Esophagus muscularis mucosa (tissue), 4 donors: ENCODE measurements around the gene MBD1. TPM values are rescaled to one million over a fixed set of nuclear protein-coding genes. Genes with fewer than 3 reads are reported as not detected.
"Not testable (repeated sequence)": the region's sequence is repeated elsewhere in the genome, so short reads cannot be mapped to it uniquely, and the experiment has no call there.

ENCODE experiments used
- DNase-seq: peaks from one replicate; pipeline ENCODE4 v3.0.0-alpha.2; 2017; ENCODE audit errors: extremely low spot score
- H3K27ac ChIP-seq, 4 donors: fragments of 200-600 bp; sonication (generic); replicated peaks in 1 of 4; 1 replicate in 3 of 4; 2 replicates in 1 of 4; pipeline ENCODE4 v1.5.1; 2016 to 2019; ENCODE audit warnings: mild to moderate bottlenecking in 1 of 4
- H3K27me3 ChIP-seq, 4 donors: fragments of 200-600 bp; sonication (generic); one replicate each; pipeline versions ENCODE4 v1.5.1 to v1.6.0; 2016 to 2019
- H3K36me3 ChIP-seq, 4 donors: fragments of 200-600 bp; sonication (generic); one replicate each; pipeline ENCODE4 v1.5.1; 2016 to 2019
- H3K4me1 ChIP-seq, 4 donors: fragments of 200-600 bp; sonication (generic); one replicate each; pipeline ENCODE4 v1.5.1; 2016 to 2019
- H3K4me3 ChIP-seq, 4 donors: fragments of 200-600 bp; sonication (generic); 1 replicate in 2 of 4; 2 replicates in 2 of 4; pipeline ENCODE4 v1.5.1; 2016 to 2019; ENCODE audit warnings: mild to moderate bottlenecking in 4 of 4, moderate library complexity in 1 of 4
- H3K9me3 ChIP-seq, 4 donors: fragments of 200-600 bp; sonication (generic); 1 replicate in 3 of 4; 2 replicates in 1 of 4; pipeline ENCODE4 v1.5.1; 2016 to 2019
- EP300 ChIP-seq: sonication (generic); formaldehyde crosslinking; IDR thresholded peaks from one replicate; pipeline ENCODE4 v1.6.1; 2017; ENCODE audit warnings: antibody characterized with exemption
- POLR2A ChIP-seq: fragments of 450-650 bp; IDR thresholded peaks from one replicate; pipeline ENCODE4 v1.6.1; 2017; ENCODE audit warnings: antibody characterized with exemption, moderate library complexity, mild to moderate bottlenecking, low read depth
- POLR2AphosphoS5 ChIP-seq, 2 donors: sonication (generic); formaldehyde crosslinking; IDR thresholded peaks; one replicate each; pipeline ENCODE4 v1.6.1; 2017; ENCODE audit warnings: antibody characterized with exemption in 2 of 2
- WGBS: methylation state at CpG from one replicate; pipeline ENCODE4 v1.1.5; 2018; 5-methylcytosine and 5-hydroxymethylcytosine counted together
- intact Hi-C: fragments of 100-400 bp; cut with DNase I; formaldehyde crosslinking; loops from one replicate; pipeline ENCODE4 v1.15.1; 2023
- total RNA-seq, 4 donors: library from RNA; depleted of rRNA; stranded (reverse); fragments of >200 nt; gene quantifications; one replicate each; pipeline versions ENCODE4 v1.1.0 to v1.2.1, GENCODE V29; 2016
- TF ChIP-seq, protein P1 (sequence below), 3 experiments: fragments of 200-600 bp in 2 of 3; fragments of 450-650 bp in 1 of 3; sonication (generic) in 2 of 3; IDR thresholded peaks; one replicate each; pipeline ENCODE4 v1.5.1; 2017 to 2019; ENCODE audit warnings: antibody characterized with exemption in 3 of 3, mild to moderate bottlenecking in 2 of 3, moderate library complexity in 1 of 3

The MBD1 gene
- total RNA-seq, 4 donors from 2014 or later, result 65.6 to 101 (median 79.8) TPM

DNA sequence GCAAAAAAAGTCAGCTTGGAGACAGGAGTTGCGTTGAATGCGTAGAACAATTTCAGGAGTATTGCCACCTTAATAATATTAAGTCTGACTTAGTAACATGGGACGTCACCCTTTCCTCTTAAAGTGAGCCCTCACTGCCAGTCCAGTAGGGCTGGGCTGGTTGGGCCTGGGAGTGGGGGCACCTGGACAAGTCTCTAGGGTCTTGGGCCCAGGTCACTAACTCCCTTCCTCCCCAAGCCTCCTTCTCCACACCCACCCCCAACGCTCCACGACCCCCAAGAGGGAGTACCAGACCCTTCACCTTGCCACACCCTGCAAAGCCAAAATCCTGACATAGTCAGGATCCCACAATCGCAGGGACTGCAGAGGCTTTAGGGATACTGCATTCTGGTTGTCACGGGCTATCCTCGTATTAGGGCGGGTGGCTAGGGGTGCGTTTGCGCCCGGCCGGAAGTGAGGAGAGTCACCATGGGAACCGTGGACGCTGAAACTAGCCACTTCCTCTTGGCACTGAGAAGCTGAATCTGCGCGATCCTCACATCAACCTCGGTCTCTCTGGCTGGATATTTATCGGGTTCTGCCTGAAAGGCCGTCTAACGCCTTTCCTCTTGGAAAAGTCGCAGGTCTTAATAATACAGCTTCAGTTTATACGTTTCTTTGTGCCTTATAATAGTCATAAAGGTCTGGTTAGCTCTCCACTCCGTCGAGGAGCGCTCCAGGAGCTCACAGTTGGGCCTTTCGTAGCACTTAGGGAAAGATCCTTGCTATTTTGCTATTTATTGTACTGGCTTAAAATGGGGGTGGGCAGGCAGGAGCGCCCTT lies 16.5 kb upstream of the MBD1 start:
- WGBS, result 9% methylated on average over 27 of the region's 28 CpGs
- DNase-seq, result no peak

DNA sequence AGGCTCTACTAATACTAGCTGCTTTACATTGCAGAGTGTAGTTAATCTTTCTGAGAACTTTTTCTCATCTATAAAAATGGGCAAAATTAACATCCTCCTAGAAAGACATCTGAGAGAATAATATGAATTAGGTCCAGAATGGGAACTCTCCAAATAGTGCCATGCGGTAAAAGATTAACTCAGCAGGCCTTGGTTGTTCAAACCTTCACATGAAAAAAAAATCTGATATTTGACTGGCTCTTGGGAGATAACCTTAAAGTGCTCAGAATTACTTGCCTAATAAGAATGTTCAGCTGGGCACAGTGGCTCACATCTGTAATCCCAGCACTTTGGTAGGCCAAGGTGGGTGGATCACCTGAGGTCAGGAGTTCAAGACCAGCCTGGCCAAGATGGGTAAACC lies 11.7 kb upstream of the MBD1 start:
- TF ChIP-seq POLR2AphosphoS5 (IDR thresholded peaks at IDR 0.05) (no peak), EP300 (no peak), POLR2A (no peak)
- TF ChIP-seq, protein P1, sequence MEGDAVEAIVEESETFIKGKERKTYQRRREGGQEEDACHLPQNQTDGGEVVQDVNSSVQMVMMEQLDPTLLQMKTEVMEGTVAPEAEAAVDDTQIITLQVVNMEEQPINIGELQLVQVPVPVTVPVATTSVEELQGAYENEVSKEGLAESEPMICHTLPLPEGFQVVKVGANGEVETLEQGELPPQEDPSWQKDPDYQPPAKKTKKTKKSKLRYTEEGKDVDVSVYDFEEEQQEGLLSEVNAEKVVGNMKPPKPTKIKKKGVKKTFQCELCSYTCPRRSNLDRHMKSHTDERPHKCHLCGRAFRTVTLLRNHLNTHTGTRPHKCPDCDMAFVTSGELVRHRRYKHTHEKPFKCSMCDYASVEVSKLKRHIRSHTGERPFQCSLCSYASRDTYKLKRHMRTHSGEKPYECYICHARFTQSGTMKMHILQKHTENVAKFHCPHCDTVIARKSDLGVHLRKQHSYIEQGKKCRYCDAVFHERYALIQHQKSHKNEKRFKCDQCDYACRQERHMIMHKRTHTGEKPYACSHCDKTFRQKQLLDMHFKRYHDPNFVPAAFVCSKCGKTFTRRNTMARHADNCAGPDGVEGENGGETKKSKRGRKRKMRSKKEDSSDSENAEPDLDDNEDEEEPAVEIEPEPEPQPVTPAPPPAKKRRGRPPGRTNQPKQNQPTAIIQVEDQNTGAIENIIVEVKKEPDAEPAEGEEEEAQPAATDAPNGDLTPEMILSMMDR (IDR thresholded peaks at IDR 0.05), result no peak
- Histone ChIP-seq H3K36me3 (no peaks in the 10 kb centered on the region), H3K27ac (no peak overlapping the region), H3K4me3 (no peak overlapping the region), H3K9me3 (no peaks in the 10 kb centered on the region), H3K4me1 (peaks cover 5 to 13% (median 8%) of the 10 kb centered on the region in 4 donors), H3K27me3 (peaks cover 0 to under 1% (median 0%) of the 10 kb centered on the region in 4 donors)
- intact Hi-C loops, result loop anchor here (5.0 kb wide), 1 partner anchor 79 kb away; no protein-coding TSS in a partner anchor
- DNase-seq, result no peak
- 88% methylated on average over 1 of the region's 1 CpG for WGBS

More for the DNA sequence above, 16.5 kb upstream of the MBD1 start:
- intact Hi-C loops, result no loop called here
- Histone ChIP-seq H3K27me3 (peaks cover 0 to 40% (median 11%) of the 10 kb centered on the region in 4 donors), H3K27ac (no peak overlapping the region), H3K36me3 (no peaks in the 10 kb centered on the region), H3K4me3 (peak overlapping the region; percentile 48 to 54 (median 49)), H3K9me3 (no peaks in the 10 kb centered on the region), H3K4me1 (peaks cover 5 to 14% (median 13%) of the 10 kb centered on the region in 4 donors)
- TF ChIP-seq, protein P1 (IDR thresholded peaks at IDR 0.05), result no peak
- TF ChIP-seq EP300 (no peak), POLR2A (no peak), POLR2AphosphoS5 (IDR thresholded peaks at IDR 0.05) (peak in 1 of 2 donors; percentile 30)

DNA sequence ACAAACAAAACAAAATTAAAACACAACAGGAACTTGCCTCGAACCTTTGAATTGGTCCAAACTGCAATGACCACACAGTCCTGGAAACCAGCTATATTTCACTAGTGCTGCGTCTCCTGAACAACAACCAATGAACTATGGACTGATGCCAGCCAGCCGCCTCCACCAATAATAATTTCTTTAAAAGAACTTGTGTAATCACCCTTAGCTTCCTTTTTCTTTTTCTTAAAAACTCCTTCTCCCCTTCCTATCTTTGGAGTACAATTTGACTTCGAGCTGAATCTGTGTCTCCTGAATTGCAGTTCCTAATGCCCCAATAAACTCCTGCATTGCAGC lies 7.8 kb upstream of the MBD1 start:
- TF ChIP-seq POLR2AphosphoS5 (IDR thresholded peaks at IDR 0.05) (no peak), EP300 (no peak), POLR2A (no peak)
- TF ChIP-seq, protein P1 (IDR thresholded peaks at IDR 0.05), result no peak
- Histone ChIP-seq H3K27ac (no peak overlapping the region), H3K9me3 (no peaks in the 10 kb centered on the region), H3K4me1 (peaks cover 5 to 18% (median 16%) of the 10 kb centered on the region in 4 donors), H3K4me3 (no peak overlapping the region), H3K27me3 (no peaks in the 10 kb centered on the region), H3K36me3 (peaks cover 4 to 20% (median 19%) of the 10 kb centered on the region in 4 donors)
- intact Hi-C loops, result loop anchor here (10.0 kb wide), 4 partner anchors 474 to 906 kb away; partner anchors contain the start of genes ACAA2, ME2, MEX3C and RPL17
- DNase-seq, result no peak
- 71% methylated on average over 4 of the region's 4 CpGs for WGBS

DNA sequence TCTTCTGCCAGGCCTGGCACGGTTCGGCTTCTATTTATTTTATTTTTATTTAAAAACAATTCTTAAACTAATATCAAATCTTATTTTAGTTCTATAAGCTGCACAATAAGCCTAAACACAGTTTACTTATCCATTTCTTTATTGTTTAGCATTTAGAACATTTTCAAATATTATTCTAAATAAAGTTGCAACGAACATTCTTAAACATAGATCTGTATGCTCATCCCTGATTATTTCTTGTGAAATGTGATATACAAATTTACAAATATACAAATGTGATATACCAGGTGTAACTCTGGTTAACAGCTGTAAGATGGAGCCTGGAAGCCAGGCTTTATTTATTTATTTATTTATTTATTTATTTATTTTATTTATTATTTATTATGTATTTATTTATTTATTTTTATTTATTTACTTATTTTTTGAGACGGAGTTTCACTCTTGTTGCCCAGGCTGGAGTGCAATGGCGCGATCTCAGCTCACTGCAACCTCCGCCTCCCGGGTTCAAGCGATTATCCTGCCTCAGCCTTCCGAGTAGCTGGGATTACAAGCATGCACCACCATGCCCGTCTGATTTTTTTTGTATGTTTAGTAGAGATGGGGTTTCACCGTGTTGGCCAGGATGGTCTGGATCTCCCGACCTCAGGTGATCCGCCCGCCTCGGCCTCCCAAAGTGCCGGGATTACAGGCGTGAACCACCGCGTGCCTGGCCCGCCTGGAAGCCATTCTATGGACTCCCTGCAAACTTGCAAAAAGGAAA lies 7.2 kb upstream of the MBD1 start:
- Histone ChIP-seq H3K4me1 (peaks cover 5 to 18% (median 16%) of the 10 kb centered on the region in 4 donors), H3K27ac (peak overlapping the region; percentile 82 to 88 (median 87)), H3K36me3 (peaks cover 8 to 25% (median 24%) of the 10 kb centered on the region in 4 donors), H3K4me3 (peak overlapping the region; percentile 66 to 84 (median 76))
- 74% methylated on average over 21 of the region's 21 CpGs for WGBS
- intact Hi-C loops, result loop anchor here (10.0 kb wide), 4 partner anchors 474 to 906 kb away; partner anchors contain the start of genes ACAA2, ME2, MEX3C and RPL17
- H3K9me3 ChIP-seq, H3K27me3 ChIP-seq, DNase-seq: not testable (repeated sequence)
